Endothelial cell of hepatic sinusoid (primary cell): Measurements from ENCODE around the gene SLFN14.
"Not testable (repeated sequence)": the region's sequence is repeated elsewhere in the genome, so short reads cannot be mapped to it uniquely, and the experiment has no call there.

Source experiments
- in situ Hi-C: cut with HindIII; loops from 2 replicates; pipeline ENCODE4 v1.10.0; 2017; ENCODE audit warnings: low sequenced_read_pairs

Gene SLFN14

GRCh38 chr17:35559495-35560210 lies 966 bp downstream of the SLFN14 start:
- in situ Hi-C loops: no loop called here

DNA sequence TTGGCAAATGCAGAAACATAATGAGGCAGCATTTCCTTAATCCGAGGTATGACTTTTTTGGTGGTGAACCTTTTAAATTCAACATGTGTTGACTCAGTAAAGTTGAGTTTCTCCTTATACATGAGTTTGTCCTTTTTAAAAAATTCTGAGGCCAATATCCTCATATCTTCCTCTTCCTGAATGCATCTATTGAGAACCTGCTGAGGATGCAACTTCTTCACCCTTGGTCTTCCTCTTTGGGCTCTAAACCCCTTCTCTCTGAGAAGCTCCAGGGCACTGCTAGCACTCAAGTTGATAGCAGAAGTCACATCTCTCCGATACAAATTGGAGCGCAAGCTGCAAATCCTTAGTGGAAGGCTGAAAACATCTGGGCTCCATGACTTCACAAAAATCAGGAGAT lies 3.3 kb downstream of the SLFN14 start:
- in situ Hi-C loops: no loop called here

DNA sequence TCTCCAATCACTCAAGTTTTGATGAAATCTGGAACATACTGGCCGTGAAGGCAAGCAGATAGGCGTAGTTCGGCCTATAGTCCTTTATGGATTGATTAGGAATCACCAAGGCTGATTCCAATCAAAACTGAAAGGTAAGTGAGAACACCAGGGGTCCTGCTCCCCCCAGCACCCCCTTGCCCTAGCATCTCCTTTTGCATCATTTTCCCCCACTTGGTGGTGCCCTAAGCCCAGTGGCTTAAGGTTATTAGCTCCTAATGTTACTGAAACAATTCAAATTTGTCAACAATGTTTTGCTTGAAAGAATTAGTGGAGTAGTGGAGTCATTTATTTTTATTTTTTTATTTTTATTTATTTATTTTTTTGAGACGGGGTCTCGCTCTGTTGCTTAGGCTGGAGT lies 4.9 kb downstream of the SLFN14 start:
- in situ Hi-C loops: no loop called here

DNA sequence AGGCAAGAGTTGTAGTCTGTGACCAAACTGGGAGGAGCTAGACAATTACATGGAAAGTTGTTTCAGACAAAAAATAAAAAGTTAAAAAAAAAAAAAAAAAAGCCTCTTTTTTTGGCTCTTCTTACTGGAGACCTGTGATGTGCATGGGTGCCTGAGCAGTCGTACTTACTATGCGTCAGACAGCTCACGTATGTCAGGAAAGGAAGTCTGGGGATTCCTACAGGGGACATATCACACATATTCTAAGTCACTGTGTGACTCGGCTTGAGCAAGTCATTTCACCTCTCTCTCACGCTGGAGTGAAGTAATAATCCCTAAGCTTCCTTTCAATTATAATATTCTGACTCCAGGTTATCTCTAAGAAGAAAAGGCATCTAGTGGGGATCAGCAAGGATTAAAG lies 6.0 kb downstream of the SLFN14 start:
- in situ Hi-C loops: no loop called here

DNA sequence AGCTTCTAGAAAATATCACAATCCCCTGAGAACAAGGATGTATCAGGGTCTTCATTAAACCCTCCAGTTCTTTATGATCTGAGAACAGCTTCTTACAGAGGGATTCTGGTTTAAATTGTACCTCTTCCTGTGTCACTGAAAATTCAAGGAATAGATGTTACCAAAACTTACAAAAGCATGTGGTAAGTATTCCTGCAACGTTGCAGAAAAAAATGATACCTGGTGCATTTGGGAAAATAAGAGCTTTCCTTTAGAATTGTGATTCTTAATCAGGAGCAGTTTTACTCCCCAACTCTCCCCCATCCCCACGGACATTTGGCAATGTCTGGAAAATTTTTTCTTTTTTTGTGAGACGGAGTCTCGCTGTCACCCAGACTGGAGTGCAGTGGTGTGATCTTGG lies 7.3 kb downstream of the SLFN14 start:
- in situ Hi-C loops: no loop called here

GRCh38 chr17:35548978-35549377 lies 11.6 kb downstream of the SLFN14 start:
- in situ Hi-C loops: no loop called here

DNA sequence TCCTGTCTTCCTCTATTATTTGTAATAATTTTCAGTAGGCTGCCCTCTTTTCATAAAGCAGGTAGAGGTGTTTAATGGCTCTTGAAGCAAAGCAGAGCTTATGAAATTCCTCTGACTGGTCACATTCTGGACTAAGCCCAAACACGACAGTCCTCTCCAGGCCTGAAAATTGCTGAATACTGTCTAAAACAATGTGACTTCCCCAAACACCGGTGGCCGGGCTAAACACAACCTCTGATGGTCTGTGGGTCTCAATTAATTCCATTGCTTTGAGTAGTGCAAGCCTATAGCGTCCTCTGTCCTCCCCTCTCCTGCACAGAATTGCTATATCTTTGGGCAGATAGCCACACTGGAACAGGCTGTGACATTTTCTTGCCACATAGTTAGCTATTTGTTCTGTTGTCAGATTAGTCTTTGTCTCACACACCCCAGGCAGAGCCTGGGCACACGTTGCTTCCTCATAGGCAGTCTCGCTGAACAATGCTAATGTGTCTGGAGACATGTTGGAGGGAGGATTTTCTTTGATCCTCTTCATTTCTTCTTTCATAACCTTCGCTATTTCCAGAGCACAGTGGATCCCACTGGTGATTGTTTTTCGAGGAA lies 12.3 kb downstream of the SLFN14 start:
- in situ Hi-C loops: no loop called here

GRCh38 chr17:35546487-35546886 lies 14.1 kb downstream of the SLFN14 start:
- in situ Hi-C loops: no loop called here

- in situ Hi-C loops: no loop called here
Measured at GRCh38 chr17:35545150-35545549, 15.5 kb downstream of the SLFN14 start.

DNA sequence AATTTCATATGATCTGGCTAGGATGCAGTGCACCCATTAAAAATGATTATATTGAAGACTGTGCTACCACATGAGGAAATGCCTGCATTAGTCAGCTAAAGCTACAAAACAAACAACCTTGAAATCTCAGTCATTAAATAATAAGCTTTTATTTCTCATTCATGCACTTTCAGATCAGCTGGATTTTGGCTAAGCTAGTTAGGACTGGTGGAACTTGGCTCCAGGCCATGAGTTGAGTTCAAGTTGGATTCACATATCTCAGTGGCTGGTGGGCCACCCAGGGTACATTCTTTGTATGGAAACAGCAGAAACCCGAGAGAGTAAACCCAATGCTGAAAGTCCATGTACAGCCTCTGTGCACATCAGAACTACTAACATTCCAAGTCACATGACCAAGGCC lies 16.8 kb downstream of the SLFN14 start:
- in situ Hi-C loops: no loop called here

DNA sequence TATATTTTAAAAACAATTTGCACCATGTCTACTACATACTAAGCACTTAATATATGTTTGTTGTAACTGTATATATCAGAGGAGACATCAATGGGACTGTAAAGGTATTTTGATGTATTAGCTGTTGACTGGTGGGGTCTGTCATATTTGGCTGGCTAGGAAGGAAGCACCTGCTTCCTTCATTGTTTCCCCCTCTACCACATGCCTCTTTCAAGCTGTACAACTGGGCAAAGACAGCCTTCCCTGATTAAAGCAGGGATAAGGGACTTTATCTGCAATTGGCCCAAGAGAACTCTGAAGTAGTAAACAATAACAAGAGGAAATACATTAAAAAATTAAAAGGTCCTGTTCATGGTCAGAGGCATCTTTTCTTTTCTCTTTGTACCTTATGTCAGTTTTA lies 17.6 kb downstream of the SLFN14 start:
- in situ Hi-C loops: no loop called here

GRCh38 chr17:35541434-35541833 lies 19.2 kb downstream of the SLFN14 start:
- in situ Hi-C loops: no loop called here

DNA sequence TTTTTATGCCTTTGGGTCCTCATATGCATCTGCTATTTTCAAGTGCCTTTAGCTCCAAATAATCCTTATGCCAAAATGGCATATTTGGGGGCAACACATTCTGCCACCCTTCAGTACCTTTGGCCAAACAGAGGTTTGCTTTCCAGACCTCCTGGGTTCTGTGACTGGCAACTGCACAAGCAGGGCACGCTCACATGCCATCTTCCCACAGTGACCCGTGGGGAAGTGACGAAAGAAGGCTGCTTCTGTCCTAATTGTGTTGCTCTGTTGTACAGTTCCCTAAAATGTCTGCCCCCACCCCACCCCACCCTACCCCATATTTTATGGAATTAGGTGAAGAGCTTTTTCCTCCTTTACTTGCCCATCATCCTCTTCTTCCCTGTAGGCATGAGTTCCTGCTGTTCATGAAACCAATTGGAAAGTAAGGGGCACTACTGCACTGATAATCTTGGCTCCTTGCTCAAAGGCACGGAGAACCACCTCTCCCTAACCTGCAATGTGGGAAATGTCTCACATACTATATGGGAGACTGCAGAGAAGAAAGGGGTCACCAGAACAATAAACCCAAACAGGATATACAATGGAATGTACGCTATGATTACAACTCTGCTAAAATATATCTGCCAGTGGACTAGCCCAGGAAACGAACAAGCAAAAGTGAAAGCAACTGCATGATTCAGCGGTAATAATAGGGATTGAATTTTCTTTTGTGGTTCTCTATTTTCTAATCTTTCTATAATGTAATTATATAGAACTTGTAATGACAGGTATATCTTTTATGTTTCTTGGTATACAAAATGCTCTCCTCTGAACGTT lies 19.8 kb downstream of the SLFN14 start:
- in situ Hi-C loops: no loop called here

- in situ Hi-C loops: no loop called here
Measured at GRCh38 chr17:35539659-35540026, 21.0 kb downstream of the SLFN14 start.

DNA sequence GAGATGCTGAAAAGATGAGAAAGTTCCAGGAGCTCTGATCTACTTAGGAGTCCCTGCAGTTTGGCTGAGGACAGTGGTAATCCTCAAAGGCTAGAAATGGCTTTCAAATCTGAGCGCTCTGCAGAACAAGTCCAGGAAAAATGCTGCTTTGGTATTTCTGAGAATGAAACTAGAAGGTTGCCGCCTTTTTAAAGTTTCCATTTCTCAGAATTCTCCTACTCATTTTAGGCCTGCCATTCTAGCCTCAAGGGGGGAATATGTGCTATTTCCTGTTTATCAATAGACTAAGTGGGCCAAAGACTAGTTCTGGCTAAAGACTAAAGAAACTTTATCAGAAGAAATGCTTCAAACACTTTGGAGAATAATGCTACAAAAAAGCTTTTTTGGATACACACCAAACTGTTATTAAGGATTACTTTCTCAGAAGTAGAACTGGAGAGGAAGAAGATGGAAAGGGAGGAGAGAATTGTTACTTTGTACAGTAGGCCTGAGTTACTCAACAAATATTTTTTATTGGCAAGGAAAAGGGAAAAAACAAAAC lies 22.9 kb downstream of the SLFN14 start, which contains the start of gene SLFN12L:
Gene SLFN12L (minus strand): TSS at position 78 of the 541 bp plus-strand sequence. CDS start 15,314 bp downstream, outside the sequence.
- in situ Hi-C loops: no loop called here

DNA sequence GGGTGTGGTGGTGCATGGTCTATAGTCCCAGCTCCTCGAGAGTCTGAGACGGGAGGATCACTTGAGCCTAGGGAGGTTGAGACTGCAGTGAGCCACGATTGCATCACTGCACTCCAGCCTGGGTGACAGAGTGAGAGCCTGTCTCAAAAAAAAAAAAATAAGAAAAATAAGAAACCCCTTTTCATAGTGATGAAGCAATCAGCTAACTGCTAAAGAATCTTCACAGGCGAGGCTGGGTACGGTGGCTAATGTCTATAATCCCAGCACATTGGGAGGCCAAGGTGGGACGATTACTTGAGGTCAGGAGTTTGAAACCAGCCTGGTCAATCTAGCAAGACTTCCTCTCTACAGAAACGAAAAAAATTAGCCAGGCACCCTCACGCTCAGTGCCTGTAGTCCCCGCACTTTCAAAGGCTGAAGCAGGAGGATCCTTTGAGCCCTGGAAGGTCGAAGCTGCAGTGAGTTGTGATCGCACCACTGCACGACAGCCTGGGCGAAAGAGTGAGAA lies 23.9 kb downstream of the SLFN14 start:
- in situ Hi-C loops: no loop called here

DNA sequence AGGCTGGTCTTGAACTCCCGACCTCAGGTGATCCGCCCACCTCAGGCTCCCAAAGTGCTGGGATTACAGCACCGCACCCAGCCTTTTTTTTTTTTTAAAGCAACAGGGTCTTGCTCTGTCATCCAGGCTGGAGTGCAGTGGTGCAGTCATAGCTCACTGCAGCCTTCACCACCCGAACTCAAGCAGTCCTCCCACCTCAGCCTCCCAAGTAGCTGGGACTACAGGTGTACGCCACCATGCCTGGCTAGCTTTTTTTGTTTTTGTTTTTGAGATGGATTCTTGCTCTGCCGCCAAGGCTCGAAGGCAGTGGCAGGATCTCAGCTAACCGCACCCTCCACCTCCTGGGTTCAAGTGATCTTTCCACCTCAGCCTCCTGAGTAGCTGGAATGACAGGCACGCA lies 25.2 kb downstream of the SLFN14 start:
- in situ Hi-C loops: not testable (repeated sequence)

GRCh38 chr17:35534576-35535093 lies 26.0 kb downstream of the SLFN14 start:
- in situ Hi-C loops: loop anchor here (5.0 kb wide), 2 partner anchors 92 to 222 kb away; no protein-coding TSS in a partner anchor

DNA sequence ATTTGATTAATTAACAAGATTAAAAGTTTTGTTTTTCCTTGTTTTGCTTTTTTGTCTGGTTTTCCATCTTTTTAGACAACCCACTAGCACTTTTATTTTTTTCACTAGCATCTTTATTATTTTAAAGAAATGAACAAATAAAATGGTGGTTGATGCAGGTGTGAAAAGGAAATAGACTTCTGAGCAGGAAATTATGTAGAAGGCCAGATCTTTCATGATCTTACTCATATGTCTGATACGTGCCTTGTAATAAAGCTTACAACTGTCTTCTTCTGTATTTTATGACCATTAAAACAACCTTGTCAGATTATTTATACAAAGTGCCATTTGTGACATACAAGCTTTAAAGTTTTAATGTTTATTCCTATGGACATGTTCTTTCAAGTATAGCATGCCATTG lies 29.5 kb downstream of the SLFN14 start:
- in situ Hi-C loops: loop anchor here (5.0 kb wide), 2 partner anchors 89 to 219 kb away; no protein-coding TSS in a partner anchor

DNA sequence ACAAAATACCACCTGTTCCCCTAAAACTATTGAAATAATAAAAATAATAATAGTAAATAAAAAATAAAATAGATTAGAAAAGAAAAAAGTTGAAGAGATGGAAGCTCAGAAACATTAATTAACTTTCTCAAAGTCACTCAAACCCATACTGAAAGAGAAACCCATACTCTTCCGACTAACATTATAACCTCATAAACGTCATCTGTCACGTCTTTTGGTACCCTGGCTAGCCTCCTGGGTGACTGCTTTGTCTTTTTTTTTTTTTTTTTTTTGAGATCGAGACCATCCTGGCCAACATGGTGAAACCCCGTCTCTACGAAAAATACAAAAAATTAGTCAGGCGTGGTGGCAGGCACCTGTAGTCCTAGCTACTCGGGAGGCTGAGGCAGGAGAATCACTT lies 30.8 kb downstream of the SLFN14 start:
- in situ Hi-C loops: loop anchor here (5.0 kb wide), 2 partner anchors 88 to 218 kb away; no protein-coding TSS in a partner anchor

GRCh38 chr17:35529326-35529725 lies 31.3 kb downstream of the SLFN14 start:
- in situ Hi-C loops: not testable (repeated sequence)
